ENCODE measurements around the gene DUSP15. TPM values are rescaled to one million over a fixed set of nuclear protein-coding genes. Genes with fewer than 3 reads are reported as not detected.
"Not testable (repeated sequence)": the region's sequence is repeated elsewhere in the genome, so short reads cannot be mapped to it uniquely, and the experiment has no call there.

DUSP15 gene, protein sequence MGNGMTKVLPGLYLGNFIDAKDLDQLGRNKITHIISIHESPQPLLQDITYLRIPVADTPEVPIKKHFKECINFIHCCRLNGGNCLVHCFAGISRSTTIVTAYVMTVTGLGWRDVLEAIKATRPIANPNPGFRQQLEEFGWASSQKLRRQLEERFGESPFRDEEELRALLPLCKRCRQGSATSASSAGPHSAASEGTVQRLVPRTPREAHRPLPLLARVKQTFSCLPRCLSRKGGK
- polyA plus RNA-seq (2013), result 0.24 and 0.41 TPM in 2 replicates

DNA sequence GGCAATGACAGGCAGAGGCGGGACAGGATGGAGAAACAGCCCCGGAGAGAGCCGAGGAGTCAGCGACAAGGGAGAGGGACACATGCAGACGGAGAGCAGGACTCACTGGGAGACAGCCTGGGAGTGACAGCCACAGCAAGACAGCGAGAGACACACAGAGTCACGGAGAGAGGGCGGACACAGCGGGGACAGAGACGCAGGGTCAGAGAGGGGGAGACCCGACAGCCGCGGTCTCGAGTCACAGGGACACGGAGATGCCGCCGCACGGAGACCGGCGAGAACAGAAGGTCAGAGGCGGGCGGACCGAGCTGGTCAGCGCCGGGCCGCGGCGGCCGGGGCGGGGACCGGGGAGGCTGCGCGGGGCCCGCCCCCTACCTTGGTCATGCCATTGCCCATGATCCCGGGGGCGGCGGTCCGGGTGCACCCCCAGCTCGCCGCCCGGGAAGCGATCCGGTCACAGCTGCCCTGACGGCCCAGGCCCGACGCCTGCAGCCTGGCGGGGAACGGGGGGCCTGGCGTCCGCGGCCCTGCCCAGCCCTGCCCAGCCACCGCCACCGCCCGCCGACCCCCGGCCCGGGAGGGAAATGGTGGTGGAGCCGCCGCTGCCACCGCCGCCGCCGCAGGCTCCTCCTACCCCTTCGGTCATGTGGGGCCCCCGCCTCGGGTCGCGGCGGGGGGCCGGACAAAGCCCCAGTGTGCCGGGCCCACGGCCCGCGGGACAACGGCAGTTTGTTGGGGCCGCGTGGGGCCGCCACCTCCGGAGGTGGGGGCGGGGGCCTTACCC is at the start of gene DUSP15, which contains the start of gene TTLL9:
Gene DUSP15 (minus strand): TSS at position 586 of the 784 bp plus-strand sequence. CDS start 190 bp downstream, at position 396.
Gene TTLL9 (plus strand): TSS at position 693 of the 784 bp plus-strand sequence. CDS start 493 bp downstream, outside the sequence.
- H2BK12ac ChIP-seq (ENCODE audit: low read length), result no peak within 1 kb of the TSS
- H3K9ac ChIP-seq (ENCODE audit: low read length), result no peak within 1 kb of the TSS
- H3K9me3 ChIP-seq (ENCODE audit: insufficient read depth, low read depth, low read length), result no peaks in the 10 kb centered on the region
- H3K27me3 ChIP-seq (ENCODE audit: insufficient read depth, low read length), result peaks cover 36% of the 10 kb centered on the region
- no peaks in the 10 kb centered on the region for H3K79me1 ChIP-seq (ENCODE audit: low read length)
- H4K91ac ChIP-seq (ENCODE audit: low read depth, low read length), result no peak within 1 kb of the TSS
- H2BK5ac ChIP-seq (ENCODE audit: low read depth, low read length, poor library complexity), result no peak within 1 kb of the TSS
- peak in 1 of 2 donors; percentile 29 for DNase-seq
- H3K14ac ChIP-seq (ENCODE audit: low read length), result peak within 1 kb of the TSS; percentile 19
- H3K4ac ChIP-seq (ENCODE audit: low read depth, low read length), result no peak within 1 kb of the TSS
- H3K36me3 ChIP-seq (ENCODE audit: control insufficient read depth in 1 of 2, insufficient read depth in 2 of 2, low read length in 2 of 2), result no peaks in the 10 kb centered on the region
- H3K4me3 ChIP-seq (ENCODE audit: low read depth, low read length), result peak within 1 kb of the TSS; percentile 71
- WGBS (ENCODE audit: extremely low coverage, insufficient coverage, insufficient read length), result no CpG with 5 or more reads among the region's 80 CpGs
- H2AK5ac ChIP-seq (ENCODE audit: low read length), result no peak within 1 kb of the TSS
- H3K4me2 ChIP-seq (ENCODE audit: low read length), result peak within 1 kb of the TSS; percentile 95
- H3K79me2 ChIP-seq (ENCODE audit: control insufficient read depth, insufficient read depth, low read length, poor library complexity), result no peaks in the 10 kb centered on the region
- no peak within 1 kb of the TSS for H2BK120ac ChIP-seq (ENCODE audit: insufficient read depth, low read length, poor library complexity)
- no peak within 1 kb of the TSS for H3K27ac ChIP-seq (ENCODE audit: low read depth, low read length)
- H3K18ac ChIP-seq (ENCODE audit: low read length), result no peak within 1 kb of the TSS
- H2AFZ ChIP-seq (ENCODE audit: insufficient read depth, low read length, poor library complexity), result peak within 1 kb of the TSS; percentile 84
- H3K23ac ChIP-seq (ENCODE audit: low read length), result no peak within 1 kb of the TSS
- peak within 1 kb of the TSS; percentile 13 for H4K8ac ChIP-seq (ENCODE audit: low read depth, low read length)
- peaks cover 5 to 7% of the 10 kb centered on the region in 2 experiments for H3K4me1 ChIP-seq (ENCODE audit: control insufficient read depth in 1 of 2, insufficient read depth in 2 of 2, low read length in 2 of 2)
- no peak within 1 kb of the TSS for H4K12ac ChIP-seq (ENCODE audit: low read depth, low read length)

DNA sequence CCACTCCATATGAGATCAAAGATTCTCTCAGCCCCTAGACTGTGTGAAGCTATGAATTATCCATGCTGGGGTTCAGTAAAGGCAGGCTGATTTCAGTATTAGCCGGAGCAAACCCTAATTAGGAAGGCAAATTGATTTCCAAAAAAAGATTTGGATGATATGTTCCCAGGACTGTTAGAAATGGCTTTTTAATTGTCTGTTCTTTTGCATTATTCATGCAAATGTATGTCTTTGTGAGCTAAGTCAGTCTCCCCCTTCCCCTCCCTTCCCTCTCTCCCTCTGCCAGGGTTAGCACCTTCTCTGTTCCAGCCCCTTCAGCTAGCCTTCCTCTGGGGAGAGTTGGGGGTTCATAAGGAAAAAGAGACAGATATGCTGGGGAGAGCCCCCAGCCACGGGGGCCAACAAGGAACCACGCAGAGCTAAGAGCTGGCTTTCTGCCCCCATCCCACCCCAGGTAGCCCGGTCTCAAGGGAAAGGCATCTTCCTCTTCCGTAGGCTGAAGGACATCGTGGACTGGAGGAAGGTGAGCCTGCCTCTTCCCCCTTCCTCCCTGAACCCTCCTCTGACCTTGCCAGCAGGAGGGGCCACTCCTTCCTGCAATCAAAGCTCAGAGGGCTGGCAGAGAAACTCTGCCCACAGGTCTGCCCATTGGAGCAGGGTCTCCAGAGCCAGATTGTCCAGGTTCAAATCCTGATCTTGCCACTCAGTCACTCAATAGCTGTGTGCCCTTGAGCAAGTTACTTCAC is 49.3 kb upstream of the DUSP15 start:
- no peak overlapping the region for H4K91ac ChIP-seq (ENCODE audit: low read depth, low read length)
- H3K9ac ChIP-seq (ENCODE audit: low read length), result no peak overlapping the region
- no peak overlapping the region for H2AFZ ChIP-seq (ENCODE audit: insufficient read depth, low read length, poor library complexity)
- H3K4ac ChIP-seq (ENCODE audit: low read depth, low read length), result no peak overlapping the region
- H3K79me2 ChIP-seq (ENCODE audit: control insufficient read depth, insufficient read depth, low read length, poor library complexity), result no peaks in the 10 kb centered on the region
- H3K4me3 ChIP-seq (ENCODE audit: low read depth, low read length), result no peak overlapping the region
- H3K27ac ChIP-seq (ENCODE audit: low read depth, low read length), result no peak overlapping the region
- no peaks in the 10 kb centered on the region for H3K27me3 ChIP-seq (ENCODE audit: insufficient read depth, low read length)
- H4K8ac ChIP-seq (ENCODE audit: low read depth, low read length), result no peak overlapping the region
- H2BK5ac ChIP-seq (ENCODE audit: low read depth, low read length, poor library complexity), result no peak overlapping the region
- no peak overlapping the region for H3K4me2 ChIP-seq (ENCODE audit: low read length)
- H3K14ac ChIP-seq (ENCODE audit: low read length), result no peak overlapping the region
- peaks cover 9% of the 10 kb centered on the region for H3K9me3 ChIP-seq (ENCODE audit: insufficient read depth, low read depth, low read length)
- H2BK120ac ChIP-seq (ENCODE audit: insufficient read depth, low read length, poor library complexity), result no peak overlapping the region
- no peak overlapping the region for H3K18ac ChIP-seq (ENCODE audit: low read length)
- H3K4me1 ChIP-seq (ENCODE audit: control insufficient read depth in 1 of 2, insufficient read depth in 2 of 2, low read length in 2 of 2), result no peaks in the 10 kb centered on the region
- H2BK12ac ChIP-seq (ENCODE audit: low read length), result no peak overlapping the region
- DNase-seq, result no peak
- no peaks in the 10 kb centered on the region for H3K36me3 ChIP-seq (ENCODE audit: control insufficient read depth in 1 of 2, insufficient read depth in 2 of 2, low read length in 2 of 2)
- H4K12ac ChIP-seq (ENCODE audit: low read depth, low read length), result no peak overlapping the region
- H2AK5ac ChIP-seq (ENCODE audit: low read length), result no peak overlapping the region
- H3K23ac ChIP-seq (ENCODE audit: low read length), result no peak overlapping the region
- H3K79me1 ChIP-seq (ENCODE audit: low read length), result no peaks in the 10 kb centered on the region
- WGBS (ENCODE audit: extremely low coverage, insufficient coverage, insufficient read length), result no CpG with 5 or more reads among the region's 6 CpGs

DNA sequence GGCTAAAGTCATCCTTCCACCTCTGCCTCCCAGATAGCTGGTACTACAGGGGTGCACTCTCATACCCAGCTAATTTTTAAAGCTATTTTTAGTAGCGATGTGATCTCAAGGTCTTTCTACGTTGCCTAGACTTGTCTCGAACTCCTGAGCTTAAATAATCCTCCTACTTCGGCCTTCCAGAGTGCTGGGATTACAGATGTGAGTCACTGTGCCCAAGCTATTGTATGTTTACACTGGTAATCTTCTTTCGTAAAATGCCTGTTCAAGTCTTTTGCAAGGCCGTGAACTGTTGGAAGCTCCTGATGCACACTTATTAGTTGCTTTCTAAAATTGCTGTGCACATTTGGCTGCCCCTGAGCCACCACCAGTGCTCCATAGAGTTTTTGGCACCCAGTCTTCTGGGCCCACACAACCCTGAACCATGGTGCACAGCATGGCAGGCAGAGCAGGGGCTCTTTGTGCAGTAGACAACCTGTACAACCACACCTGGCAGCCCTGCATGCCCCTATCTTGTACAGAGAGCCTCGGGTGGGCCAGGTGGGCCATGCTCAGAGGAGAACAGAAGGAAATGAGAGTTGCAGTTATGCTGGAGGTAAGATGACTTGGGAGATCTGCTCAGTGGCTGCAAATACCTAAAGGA is 48.3 kb upstream of the DUSP15 start:
- Histone ChIP-seq H3K18ac (ENCODE audit: low read length) (no peak overlapping the region), H3K4me3 (ENCODE audit: low read depth, low read length) (no peak overlapping the region), H2AK5ac (ENCODE audit: low read length) (no peak overlapping the region), H2BK5ac (ENCODE audit: low read depth, low read length, poor library complexity) (no peak overlapping the region), H4K91ac (ENCODE audit: low read depth, low read length) (no peak overlapping the region), H3K9ac (ENCODE audit: low read length) (no peak overlapping the region), H4K12ac (ENCODE audit: low read depth, low read length) (no peak overlapping the region), H3K23ac (ENCODE audit: low read length) (no peak overlapping the region), H3K4ac (ENCODE audit: low read depth, low read length) (no peak overlapping the region), H3K14ac (ENCODE audit: low read length) (no peak overlapping the region), H3K79me1 (ENCODE audit: low read length) (no peaks in the 10 kb centered on the region), H3K4me1 (ENCODE audit: control insufficient read depth in 1 of 2, insufficient read depth in 2 of 2, low read length in 2 of 2) (peaks cover 3% of the 10 kb centered on the region in 2 experiments), H4K8ac (ENCODE audit: low read depth, low read length) (no peak overlapping the region), H3K36me3 (ENCODE audit: control insufficient read depth in 1 of 2, insufficient read depth in 2 of 2, low read length in 2 of 2) (no peaks in the 10 kb centered on the region), H2AFZ (ENCODE audit: insufficient read depth, low read length, poor library complexity) (no peak overlapping the region), H3K4me2 (ENCODE audit: low read length) (no peak overlapping the region), H3K79me2 (ENCODE audit: control insufficient read depth, insufficient read depth, low read length, poor library complexity) (no peaks in the 10 kb centered on the region), H2BK120ac (ENCODE audit: insufficient read depth, low read length, poor library complexity) (no peak overlapping the region), H3K27ac (ENCODE audit: low read depth, low read length) (no peak overlapping the region), H2BK12ac (ENCODE audit: low read length) (no peak overlapping the region), H3K9me3 (ENCODE audit: insufficient read depth, low read depth, low read length) (peaks cover 9% of the 10 kb centered on the region), H3K27me3 (ENCODE audit: insufficient read depth, low read length) (no peaks in the 10 kb centered on the region)
- no CpG with 5 or more reads among the region's 7 CpGs for WGBS (ENCODE audit: extremely low coverage, insufficient coverage, insufficient read length)
- no peak for DNase-seq

DNA sequence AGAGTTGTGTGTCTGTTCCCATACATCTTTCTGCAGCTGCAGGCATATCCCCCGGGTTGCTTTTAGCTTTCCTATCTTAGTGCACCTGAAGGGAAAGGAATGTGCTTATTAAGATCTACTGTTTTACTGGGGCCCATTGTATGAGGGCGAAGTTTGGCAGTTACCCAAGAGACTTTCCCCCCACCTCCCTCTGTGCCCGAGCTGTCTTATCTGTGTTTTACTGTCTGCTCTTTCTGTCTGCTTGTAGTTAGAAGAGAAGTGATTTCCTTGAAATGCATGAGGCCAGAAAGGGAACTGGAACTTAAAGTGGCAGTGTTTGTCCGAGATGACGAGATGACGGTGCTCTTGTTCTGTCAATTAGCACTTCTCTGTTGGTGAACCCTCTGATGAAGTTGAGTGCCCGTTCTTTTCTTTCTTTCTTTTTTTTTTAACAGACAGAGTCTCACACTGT is 47.7 kb upstream of the DUSP15 start:
- H3K4ac ChIP-seq (ENCODE audit: low read depth, low read length); H3K4me1 ChIP-seq (ENCODE audit: control insufficient read depth in 1 of 2, insufficient read depth in 2 of 2, low read length in 2 of 2); H2AK5ac ChIP-seq (ENCODE audit: low read length); H3K27ac ChIP-seq (ENCODE audit: low read depth, low read length); H3K9ac ChIP-seq (ENCODE audit: low read length); H3K27me3 ChIP-seq (ENCODE audit: insufficient read depth, low read length); H4K12ac ChIP-seq (ENCODE audit: low read depth, low read length); H3K36me3 ChIP-seq (ENCODE audit: control insufficient read depth in 1 of 2, insufficient read depth in 2 of 2, low read length in 2 of 2); H2BK120ac ChIP-seq (ENCODE audit: insufficient read depth, low read length, poor library complexity); H3K23ac ChIP-seq (ENCODE audit: low read length); H3K18ac ChIP-seq (ENCODE audit: low read length); H2BK5ac ChIP-seq (ENCODE audit: low read depth, low read length, poor library complexity); H3K4me2 ChIP-seq (ENCODE audit: low read length); H3K9me3 ChIP-seq (ENCODE audit: insufficient read depth, low read depth, low read length); H3K79me1 ChIP-seq (ENCODE audit: low read length); H4K8ac ChIP-seq (ENCODE audit: low read depth, low read length); H2BK12ac ChIP-seq (ENCODE audit: low read length); H2AFZ ChIP-seq (ENCODE audit: insufficient read depth, low read length, poor library complexity); H3K4me3 ChIP-seq (ENCODE audit: low read depth, low read length); H3K14ac ChIP-seq (ENCODE audit: low read length); H3K79me2 ChIP-seq (ENCODE audit: control insufficient read depth, insufficient read depth, low read length, poor library complexity); H4K91ac ChIP-seq (ENCODE audit: low read depth, low read length); DNase-seq: not testable (repeated sequence)
- no CpG with 5 or more reads among the region's 7 CpGs for WGBS (ENCODE audit: extremely low coverage, insufficient coverage, insufficient read length)

Data from trophoblast cell (in vitro differentiated cells and primary cell).